WTC11 (cell line): ENCODE measurements around the gene TRMT11. TPM values are rescaled to one million over a fixed set of nuclear protein-coding genes. Genes with fewer than 3 reads are reported as not detected.

Experiments used
- ATAC-seq: fragments of 200-7000 bp; cut with Tn5 transposase; 2 replicates; pipeline ENCODE4 v1.10.0; 2021; ENCODE audit warnings: mild to moderate bottlenecking, moderate library complexity
- CTCF ChIA-PET: fragments of 300-600 bp; sonication (Branson Sonifier 250); formaldehyde crosslinking; loops from one replicate; lab custom pipeline; 2021; ENCODE audit warnings: antibody characterized with exemption; lab: Charles Lee
- POLR2A ChIA-PET: fragments of 350-600 bp; sonication (Branson Sonifier 250); formaldehyde crosslinking; loops from one replicate; lab custom pipeline; 2021; ENCODE audit warnings: antibody characterized with exemption; lab: Charles Lee
- DNase-seq: peaks from one replicate; pipeline ENCODE4 v3.0.0; 2021; ENCODE audit warnings: low spot score
- H3K27ac Mint-ChIP-seq: 2 replicates; pipeline ENCODE4 v1.8.0; 2021; ENCODE audit warnings: mixed read lengths
- H3K27me3 Mint-ChIP-seq: 2 replicates; pipeline ENCODE4 v1.8.0; 2021; ENCODE audit warnings: low read depth, mild to moderate bottlenecking, moderate library complexity, mixed read lengths
- H3K36me3 Mint-ChIP-seq: 2 replicates; pipeline ENCODE4 v1.8.0; 2021; ENCODE audit warnings: mixed read lengths
- H3K4me1 Mint-ChIP-seq: 2 replicates; pipeline ENCODE4 v1.8.0; 2022; ENCODE audit warnings: mixed read lengths
- H3K4me3 Mint-ChIP-seq: 2 replicates; pipeline ENCODE4 v1.8.0; 2021; ENCODE audit warnings: mild to moderate bottlenecking, moderate library complexity, mixed read lengths
- H3K9me3 Mint-ChIP-seq: 2 replicates; pipeline ENCODE4 v1.8.0; 2021; ENCODE audit warnings: mixed read lengths
- GABPB1 ChIP-seq: sonication (generic); formaldehyde crosslinking; IDR thresholded peaks from 2 replicates; pipeline ENCODE4 v1.8.1; 2023; ENCODE audit warnings: mild to moderate bottlenecking, missing genetic modification reagents
- GTF2I ChIP-seq: fragments of 250-450 bp; sonication (Bioruptor Pico); conservative IDR thresholded peaks from 2 replicates; pipeline ENCODE4 v1.4.0; 2021; ENCODE audit warnings: mild to moderate bottlenecking
- NFATC4 ChIP-seq: fragments of 250-450 bp; sonication (Bioruptor Pico); IDR thresholded peaks from 2 replicates; pipeline ENCODE4 v1.9.0; 2021; ENCODE audit warnings: mild to moderate bottlenecking
- RORB ChIP-seq: fragments of 250-450 bp; sonication (Bioruptor Pico); IDR thresholded peaks from 2 replicates; pipeline ENCODE4 v1.9.0; 2021; ENCODE audit warnings: mild to moderate bottlenecking
- TEAD4 ChIP-seq: sonication (generic); formaldehyde crosslinking; IDR thresholded peaks from 2 replicates; pipeline ENCODE4 v1.8.0; 2022; ENCODE audit warnings: mild to moderate bottlenecking, missing genetic modification reagents
- TP53 ChIP-seq: sonication (generic); formaldehyde crosslinking; IDR thresholded peaks from 2 replicates; pipeline ENCODE4 v1.8.1; 2023; ENCODE audit warnings: mild to moderate bottlenecking, missing genetic modification reagents
- ZNF219 ChIP-seq: sonication (generic); formaldehyde crosslinking; IDR thresholded peaks from 2 replicates; pipeline ENCODE4 v1.8.0; 2023; ENCODE audit warnings: missing genetic modification reagents, mild to moderate bottlenecking, borderline replicate concordance
- ZNF671 ChIP-seq: fragments of 250-450 bp; sonication (Bioruptor Pico); IDR thresholded peaks from 2 replicates; pipeline ENCODE4 v1.8.0; 2021; ENCODE audit warnings: mild to moderate bottlenecking
- total RNA-seq: library from RNA; stranded (reverse); gene quantifications from 3 replicates; pipeline ENCODE4 v1.2.3, GENCODE V29; 2021
- TF ChIP-seq, protein P1 (sequence below): sonication (generic); formaldehyde crosslinking; IDR thresholded peaks from 2 replicates; pipeline ENCODE4 v1.8.1; 2022; ENCODE audit warnings: low read depth, missing genetic modification reagents, borderline replicate concordance
- TF ChIP-seq, protein P2 (sequence below): sonication (generic); formaldehyde crosslinking; IDR thresholded peaks from 2 replicates; pipeline ENCODE4 v1.8.1; 2022; ENCODE audit warnings: mild to moderate bottlenecking, missing genetic modification reagents, moderate library complexity, borderline replicate concordance
- TF ChIP-seq, protein P3 (sequence below): fragments of 250-450 bp; sonication (Bioruptor Pico); conservative IDR thresholded peaks from 2 replicates; pipeline ENCODE4 v1.9.0; 2021; ENCODE audit warnings: mild to moderate bottlenecking
- TF ChIP-seq, protein P4 (sequence below): sonication (generic); formaldehyde crosslinking; IDR thresholded peaks from 2 replicates; pipeline ENCODE4 v1.8.0; 2022; ENCODE audit warnings: missing genetic modification reagents
- TF ChIP-seq, protein P5 (sequence below): sonication (generic); formaldehyde crosslinking; IDR thresholded peaks from 2 replicates; pipeline ENCODE4 v1.8.1; 2023; ENCODE audit warnings: mild to moderate bottlenecking, missing genetic modification reagents
- TF ChIP-seq, protein P6 (sequence below): sonication (generic); formaldehyde crosslinking; IDR thresholded peaks from 2 replicates; pipeline ENCODE4 v1.8.1; 2023; ENCODE audit warnings: mild to moderate bottlenecking, missing genetic modification reagents, moderate library complexity
- TF ChIP-seq, protein P7 (sequence below): sonication (generic); formaldehyde crosslinking; IDR thresholded peaks from 2 replicates; pipeline ENCODE4 v1.8.1; 2023; ENCODE audit warnings: mild to moderate bottlenecking, missing genetic modification reagents, moderate library complexity

TRMT11 gene
- total RNA-seq, 1 experiment from 2014 or later, result 32.3 TPM

DNA sequence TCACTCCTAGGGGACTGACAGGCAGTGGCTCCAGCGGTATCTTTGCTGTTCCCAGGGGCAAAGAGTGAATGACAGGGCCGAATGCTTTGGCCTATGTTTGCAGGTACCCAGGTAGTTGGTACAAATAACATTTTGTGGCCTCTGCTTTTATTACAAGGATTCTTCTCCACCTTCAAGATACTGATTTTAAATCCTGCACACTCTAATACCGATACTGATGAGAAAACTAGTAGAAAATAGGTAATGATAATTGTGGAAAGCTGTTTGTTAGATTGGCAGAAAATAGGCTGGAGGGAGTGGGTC is 29.0 kb upstream of the TRMT11 start (continued):
- TF ChIP-seq, protein P1, sequence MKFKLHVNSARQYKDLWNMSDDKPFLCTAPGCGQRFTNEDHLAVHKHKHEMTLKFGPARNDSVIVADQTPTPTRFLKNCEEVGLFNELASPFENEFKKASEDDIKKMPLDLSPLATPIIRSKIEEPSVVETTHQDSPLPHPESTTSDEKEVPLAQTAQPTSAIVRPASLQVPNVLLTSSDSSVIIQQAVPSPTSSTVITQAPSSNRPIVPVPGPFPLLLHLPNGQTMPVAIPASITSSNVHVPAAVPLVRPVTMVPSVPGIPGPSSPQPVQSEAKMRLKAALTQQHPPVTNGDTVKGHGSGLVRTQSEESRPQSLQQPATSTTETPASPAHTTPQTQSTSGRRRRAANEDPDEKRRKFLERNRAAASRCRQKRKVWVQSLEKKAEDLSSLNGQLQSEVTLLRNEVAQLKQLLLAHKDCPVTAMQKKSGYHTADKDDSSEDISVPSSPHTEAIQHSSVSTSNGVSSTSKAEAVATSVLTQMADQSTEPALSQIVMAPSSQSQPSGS (CRISPR knock-in tag), result no peak
- TF ChIP-seq TP53 (CRISPR knock-in tag) (no peak), TEAD4 (CRISPR knock-in tag) (no peak)
- TF ChIP-seq, all 79 proteins: peak for 0

DNA sequence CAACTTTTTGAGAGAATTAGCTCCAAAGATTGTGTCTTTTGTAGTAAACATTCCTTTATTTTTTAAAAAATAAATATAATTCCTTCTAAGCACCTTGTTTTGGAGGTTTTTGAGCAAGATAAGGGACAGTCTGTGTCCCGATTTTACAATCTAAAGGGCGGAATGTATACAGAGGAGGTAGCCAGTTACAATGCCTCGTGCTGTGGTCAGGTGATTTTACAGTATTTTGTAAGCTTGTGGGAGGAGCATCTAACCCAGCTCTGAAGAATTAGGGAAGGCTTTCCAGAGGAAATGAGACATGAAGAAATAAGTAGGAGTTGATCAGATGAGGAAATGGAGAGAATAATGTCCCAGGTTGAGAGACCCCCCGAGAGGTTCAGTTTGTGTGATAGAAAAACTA is 28.5 kb upstream of the TRMT11 start:
- Mint-ChIP-seq H3K4me3 (no peak overlapping the region), H3K27me3 (no peaks in the 10 kb centered on the region), H3K36me3 (no peaks in the 10 kb centered on the region), H3K27ac (no peak overlapping the region), H3K9me3 (no peaks in the 10 kb centered on the region), H3K4me1 (peaks cover 4% of the 10 kb centered on the region; the same call in 1 of the 2 replicates)
- ATAC-seq (no peak), DNase-seq (no peak)
- POLR2A ChIA-PET, result interaction anchor here (0.6 to 3.1 kb wide), 3 partner anchors 11 to 167 kb away, joined by 4 to 14 read pairs (median 6); partner anchors contain the start of genes NCOA7 and TRMT11
- TF ChIP-seq NFATC4 (no peak), RORB (CRISPR knock-in tag) (no peak), TP53 (CRISPR knock-in tag) (no peak), GABPB1 (no peak), ZNF219 (CRISPR knock-in tag) (no peak), GTF2I (CRISPR knock-in tag) (no peak), ZNF671 (no peak)
- TF ChIP-seq, protein P2, sequence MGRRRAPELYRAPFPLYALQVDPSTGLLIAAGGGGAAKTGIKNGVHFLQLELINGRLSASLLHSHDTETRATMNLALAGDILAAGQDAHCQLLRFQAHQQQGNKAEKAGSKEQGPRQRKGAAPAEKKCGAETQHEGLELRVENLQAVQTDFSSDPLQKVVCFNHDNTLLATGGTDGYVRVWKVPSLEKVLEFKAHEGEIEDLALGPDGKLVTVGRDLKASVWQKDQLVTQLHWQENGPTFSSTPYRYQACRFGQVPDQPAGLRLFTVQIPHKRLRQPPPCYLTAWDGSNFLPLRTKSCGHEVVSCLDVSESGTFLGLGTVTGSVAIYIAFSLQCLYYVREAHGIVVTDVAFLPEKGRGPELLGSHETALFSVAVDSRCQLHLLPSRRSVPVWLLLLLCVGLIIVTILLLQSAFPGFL (CRISPR knock-in tag), result no peak
- TF ChIP-seq, protein P3, sequence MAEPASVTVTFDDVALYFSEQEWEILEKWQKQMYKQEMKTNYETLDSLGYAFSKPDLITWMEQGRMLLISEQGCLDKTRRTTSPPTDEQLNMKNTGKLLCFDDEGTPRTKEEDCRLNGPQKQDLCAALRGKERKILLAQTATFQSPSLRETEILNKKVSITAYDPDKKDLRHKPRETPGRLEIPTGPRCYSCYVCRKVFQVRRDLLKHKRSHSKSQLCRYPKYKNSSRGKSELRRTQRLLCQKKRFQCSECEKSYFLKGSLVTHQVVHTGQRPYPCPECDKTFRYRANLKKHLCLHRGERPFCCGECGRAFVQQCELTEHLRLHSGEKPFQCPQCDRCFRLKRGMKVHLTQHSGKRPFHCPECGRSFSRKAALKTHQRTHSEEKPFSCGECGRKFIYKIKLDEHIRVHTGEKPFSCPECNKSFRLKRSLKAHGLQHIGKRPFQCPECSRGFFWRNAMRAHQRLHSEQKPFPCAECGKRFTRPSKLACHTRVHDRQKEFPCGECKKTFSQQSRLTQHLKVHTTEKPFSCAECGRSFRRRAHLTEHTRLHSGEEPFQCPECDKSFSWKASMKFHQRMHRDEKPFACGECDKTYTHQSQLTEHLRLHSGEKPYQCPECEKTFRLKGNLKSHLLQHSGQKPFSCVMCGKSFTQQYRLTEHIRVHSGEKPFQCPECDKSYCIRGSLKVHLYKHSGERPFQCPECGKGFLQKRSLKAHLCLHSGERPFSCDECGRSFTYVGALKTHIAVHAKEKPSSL (CRISPR knock-in tag), result no peak
- TF ChIP-seq, protein P4, sequence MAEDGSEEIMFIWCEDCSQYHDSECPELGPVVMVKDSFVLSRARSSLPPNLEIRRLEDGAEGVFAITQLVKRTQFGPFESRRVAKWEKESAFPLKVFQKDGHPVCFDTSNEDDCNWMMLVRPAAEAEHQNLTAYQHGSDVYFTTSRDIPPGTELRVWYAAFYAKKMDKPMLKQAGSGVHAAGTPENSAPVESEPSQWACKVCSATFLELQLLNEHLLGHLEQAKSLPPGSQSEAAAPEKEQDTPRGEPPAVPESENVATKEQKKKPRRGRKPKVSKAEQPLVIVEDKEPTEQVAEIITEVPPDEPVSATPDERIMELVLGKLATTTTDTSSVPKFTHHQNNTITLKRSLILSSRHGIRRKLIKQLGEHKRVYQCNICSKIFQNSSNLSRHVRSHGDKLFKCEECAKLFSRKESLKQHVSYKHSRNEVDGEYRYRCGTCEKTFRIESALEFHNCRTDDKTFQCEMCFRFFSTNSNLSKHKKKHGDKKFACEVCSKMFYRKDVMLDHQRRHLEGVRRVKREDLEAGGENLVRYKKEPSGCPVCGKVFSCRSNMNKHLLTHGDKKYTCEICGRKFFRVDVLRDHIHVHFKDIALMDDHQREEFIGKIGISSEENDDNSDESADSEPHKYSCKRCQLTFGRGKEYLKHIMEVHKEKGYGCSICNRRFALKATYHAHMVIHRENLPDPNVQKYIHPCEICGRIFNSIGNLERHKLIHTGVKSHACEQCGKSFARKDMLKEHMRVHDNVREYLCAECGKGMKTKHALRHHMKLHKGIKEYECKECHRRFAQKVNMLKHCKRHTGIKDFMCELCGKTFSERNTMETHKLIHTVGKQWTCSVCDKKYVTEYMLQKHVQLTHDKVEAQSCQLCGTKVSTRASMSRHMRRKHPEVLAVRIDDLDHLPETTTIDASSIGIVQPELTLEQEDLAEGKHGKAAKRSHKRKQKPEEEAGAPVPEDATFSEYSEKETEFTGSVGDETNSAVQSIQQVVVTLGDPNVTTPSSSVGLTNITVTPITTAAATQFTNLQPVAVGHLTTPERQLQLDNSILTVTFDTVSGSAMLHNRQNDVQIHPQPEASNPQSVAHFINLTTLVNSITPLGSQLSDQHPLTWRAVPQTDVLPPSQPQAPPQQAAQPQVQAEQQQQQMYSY (CRISPR knock-in tag), result no peak
- TF ChIP-seq, protein P5, sequence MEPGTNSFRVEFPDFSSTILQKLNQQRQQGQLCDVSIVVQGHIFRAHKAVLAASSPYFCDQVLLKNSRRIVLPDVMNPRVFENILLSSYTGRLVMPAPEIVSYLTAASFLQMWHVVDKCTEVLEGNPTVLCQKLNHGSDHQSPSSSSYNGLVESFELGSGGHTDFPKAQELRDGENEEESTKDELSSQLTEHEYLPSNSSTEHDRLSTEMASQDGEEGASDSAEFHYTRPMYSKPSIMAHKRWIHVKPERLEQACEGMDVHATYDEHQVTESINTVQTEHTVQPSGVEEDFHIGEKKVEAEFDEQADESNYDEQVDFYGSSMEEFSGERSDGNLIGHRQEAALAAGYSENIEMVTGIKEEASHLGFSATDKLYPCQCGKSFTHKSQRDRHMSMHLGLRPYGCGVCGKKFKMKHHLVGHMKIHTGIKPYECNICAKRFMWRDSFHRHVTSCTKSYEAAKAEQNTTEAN (CRISPR knock-in tag), result no peak
- TF ChIP-seq, protein P6, sequence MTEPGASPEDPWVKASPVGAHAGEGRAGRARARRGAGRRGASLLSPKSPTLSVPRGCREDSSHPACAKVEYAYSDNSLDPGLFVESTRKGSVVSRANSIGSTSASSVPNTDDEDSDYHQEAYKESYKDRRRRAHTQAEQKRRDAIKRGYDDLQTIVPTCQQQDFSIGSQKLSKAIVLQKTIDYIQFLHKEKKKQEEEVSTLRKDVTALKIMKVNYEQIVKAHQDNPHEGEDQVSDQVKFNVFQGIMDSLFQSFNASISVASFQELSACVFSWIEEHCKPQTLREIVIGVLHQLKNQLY (CRISPR knock-in tag), result no peak
- TF ChIP-seq, protein P7, sequence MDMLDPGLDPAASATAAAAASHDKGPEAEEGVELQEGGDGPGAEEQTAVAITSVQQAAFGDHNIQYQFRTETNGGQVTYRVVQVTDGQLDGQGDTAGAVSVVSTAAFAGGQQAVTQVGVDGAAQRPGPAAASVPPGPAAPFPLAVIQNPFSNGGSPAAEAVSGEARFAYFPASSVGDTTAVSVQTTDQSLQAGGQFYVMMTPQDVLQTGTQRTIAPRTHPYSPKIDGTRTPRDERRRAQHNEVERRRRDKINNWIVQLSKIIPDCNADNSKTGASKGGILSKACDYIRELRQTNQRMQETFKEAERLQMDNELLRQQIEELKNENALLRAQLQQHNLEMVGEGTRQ (CRISPR knock-in tag), result no peak
- CTCF ChIA-PET, result interaction anchor here (1.8 to 3.0 kb wide), 5 partner anchors 16 to 176 kb away, joined by 12 to 42 read pairs (median 15); partner anchors contain the start of genes NCOA7 and TRMT11
